Epidermal melanocyte (primary cell): ENCODE results near the gene SGCA.

ENCODE experiments used
- DNase-seq: peaks from one replicate; pipeline ENCODE4 v3.0.0; 2011; ENCODE audit warnings: low spot score; ENCODE audit not compliant: insufficient read length

The SGCA gene

GRCh38 chr17:50181591-50182560 lies 16.1 kb downstream of the SGCA start:
- DNase-seq = no peak

- no peak for DNase-seq
Measured at GRCh38 chr17:50182783-50183420, 17.1 kb downstream of the SGCA start.

GRCh38 chr17:50183421-50183994 lies 17.7 kb downstream of the SGCA start:
- DNase-seq = no peak

GRCh38 chr17:50184064-50184463 lies 18.3 kb downstream of the SGCA start:
- DNase-seq = no peak

GRCh38 chr17:50184611-50185398 lies 19.0 kb downstream of the SGCA start:
- no peak for DNase-seq

- DNase-seq = no peak
Measured at GRCh38 chr17:50185631-50186471, 20.0 kb downstream of the SGCA start.

- no peak for DNase-seq
Measured at GRCh38 chr17:50186661-50187393, 21.0 kb downstream of the SGCA start.

- no peak for DNase-seq
Measured at GRCh38 chr17:50187394-50187725, 21.6 kb downstream of the SGCA start.

GRCh38 chr17:50187751-50188530 lies 22.1 kb downstream of the SGCA start:
- no peak for DNase-seq

- no peak for DNase-seq
Measured at GRCh38 chr17:50188531-50188920, 22.7 kb downstream of the SGCA start.

- no peak for DNase-seq
Measured at GRCh38 chr17:50188921-50189549, 23.2 kb downstream of the SGCA start.

GRCh38 chr17:50189550-50190292 lies 23.9 kb downstream of the SGCA start:
- no peak for DNase-seq

GRCh38 chr17:50190293-50190602 lies 24.4 kb downstream of the SGCA start:
- DNase-seq = no peak

GRCh38 chr17:50190603-50191358 lies 25.0 kb downstream of the SGCA start:
- DNase-seq = no peak

GRCh38 chr17:50191359-50192143 lies 25.7 kb downstream of the SGCA start:
- no peak for DNase-seq

GRCh38 chr17:50192144-50192617 lies 26.4 kb downstream of the SGCA start:
- no peak for DNase-seq
